Cardiac muscle cell (in vitro differentiated cells and primary cell): ENCODE results near the gene ZSCAN5A. TPM values are rescaled to one million over a fixed set of nuclear protein-coding genes. Genes with fewer than 3 reads are reported as not detected.
"Not testable (repeated sequence)": the region's sequence is repeated elsewhere in the genome, so short reads cannot be mapped to it uniquely, and the experiment has no call there.

Experiments
- DNase-seq, 2 donors: peaks; one replicate each; pipeline versions ENCODE4 v3.0.0 to v3.0.0-alpha.2; 2010 to 2017; ENCODE audit warnings: low read depth in 1 of 2, low spot score in 1 of 2
- H3K27ac ChIP-seq: fragments of 200-600 bp; sonication (generic); 2 replicates; pipeline ENCODE4 v1.5.1; 2016
- H3K27me3 ChIP-seq: fragments of 200-600 bp; sonication (generic); 2 replicates; pipeline ENCODE4 v1.6.0; 2016; ENCODE audit warnings: control low read depth
- H3K36me3 ChIP-seq: fragments of 200-600 bp; sonication (generic); 2 replicates; pipeline ENCODE4 v1.5.1; 2016; ENCODE audit warnings: control low read depth
- H3K4me1 ChIP-seq: fragments of 200-600 bp; sonication (generic); 2 replicates; pipeline ENCODE4 v1.8.1; 2017; ENCODE audit warnings: low read depth, mild to moderate bottlenecking, mixed run types
- H3K4me3 ChIP-seq: fragments of 200-600 bp; sonication (generic); 2 replicates; pipeline ENCODE4 v1.5.1; 2016; ENCODE audit warnings: mild to moderate bottlenecking
- H3K9me3 ChIP-seq: fragments of 200-600 bp; sonication (generic); 2 replicates; pipeline ENCODE4 v1.5.1; 2017; ENCODE audit warnings: low read depth, mild to moderate bottlenecking, control low read depth
- CTCF ChIP-seq: IDR thresholded peaks from 2 replicates; pipeline ENCODE4 v1.5.1; 2012; ENCODE audit warnings: low read depth, mild to moderate bottlenecking, low read length
- polyA plus RNA-seq: library from polyadenylated mRNA; unstranded; fragments of >200 nt; fragmentation: Nextera tagmentation; extraction: Ambion mirVana; gene quantifications from 2 replicates; pipeline ENCODE4 v1.2.1, GENCODE V29; 2016
- total RNA-seq: library from RNA; depleted of rRNA; stranded (reverse); fragments of >200 nt; gene quantifications from 2 replicates; pipeline ENCODE4 v1.2.3, GENCODE V29; 2016

The ZSCAN5A gene
- total and polyA plus RNA-seq, 2 experiments from 2014 or later, result 2.9 to 14.2 TPM

- DNase-seq, result no peak
- no peak for TF ChIP-seq CTCF
- H3K27ac ChIP-seq, result no peak overlapping the region
Measured at GRCh38 chr19:56177564-56178243, 136.9 kb downstream of the ZSCAN5A start.

GRCh38 chr19:56176881-56177280 lies 137.8 kb downstream of the ZSCAN5A start:
- Histone ChIP-seq H3K9me3 (no peaks in the 10 kb centered on the region), H3K27ac (no peak overlapping the region), H3K27me3 (no peaks in the 10 kb centered on the region), H3K4me3 (no peak overlapping the region), H3K4me1 (no peaks in the 10 kb centered on the region), H3K36me3 (no peaks in the 10 kb centered on the region)
- TF ChIP-seq CTCF, result no peak
- DNase-seq, result no peak

More at GRCh38 chr19:56177564-56178243, 136.9 kb downstream of the ZSCAN5A start:
- Histone ChIP-seq H3K4me3 (no peak overlapping the region), H3K36me3 (no peaks in the 10 kb centered on the region), H3K9me3 (no peaks in the 10 kb centered on the region), H3K4me1 (no peaks in the 10 kb centered on the region), H3K27me3 (no peaks in the 10 kb centered on the region)

GRCh38 chr19:56176310-56176709 lies 138.3 kb downstream of the ZSCAN5A start:
- H3K4me1 ChIP-seq, H3K9me3 ChIP-seq, H3K27ac ChIP-seq, H3K36me3 ChIP-seq, H3K27me3 ChIP-seq, H3K4me3 ChIP-seq, DNase-seq: not testable (repeated sequence)

DNA sequence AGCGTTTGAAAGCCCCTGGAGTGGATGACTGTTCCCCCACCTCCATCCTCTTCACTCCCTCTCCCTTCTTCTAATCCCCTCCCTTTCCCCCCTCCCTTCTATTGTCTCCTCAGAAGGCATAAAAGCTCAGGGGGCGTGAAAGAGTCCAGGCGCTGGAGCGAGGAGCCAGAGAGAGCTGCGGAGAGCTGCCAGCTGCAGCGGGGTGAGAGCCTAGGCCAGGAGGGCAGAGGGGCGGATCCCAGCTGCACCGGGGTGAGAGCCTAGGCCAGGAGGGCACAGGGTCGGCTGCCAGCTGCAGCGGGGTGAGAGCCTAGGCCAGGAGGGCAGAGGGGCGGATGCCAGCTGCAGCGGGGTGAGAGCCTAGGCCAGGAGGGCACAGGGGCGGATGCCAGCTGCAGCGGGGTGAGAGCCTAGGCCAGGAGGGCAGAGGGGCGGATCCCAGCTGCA lies 138.8 kb downstream of the ZSCAN5A start, which contains the start of gene GALP:
Gene GALP (plus strand): TSS at position 148 of the 447 bp plus-strand sequence. CDS start 1,101 bp downstream, outside the sequence.
- not testable (repeated sequence) for H3K36me3 ChIP-seq, H3K9me3 ChIP-seq, H3K4me3 ChIP-seq, H3K4me1 ChIP-seq, DNase-seq, H3K27ac ChIP-seq, H3K27me3 ChIP-seq

DNA sequence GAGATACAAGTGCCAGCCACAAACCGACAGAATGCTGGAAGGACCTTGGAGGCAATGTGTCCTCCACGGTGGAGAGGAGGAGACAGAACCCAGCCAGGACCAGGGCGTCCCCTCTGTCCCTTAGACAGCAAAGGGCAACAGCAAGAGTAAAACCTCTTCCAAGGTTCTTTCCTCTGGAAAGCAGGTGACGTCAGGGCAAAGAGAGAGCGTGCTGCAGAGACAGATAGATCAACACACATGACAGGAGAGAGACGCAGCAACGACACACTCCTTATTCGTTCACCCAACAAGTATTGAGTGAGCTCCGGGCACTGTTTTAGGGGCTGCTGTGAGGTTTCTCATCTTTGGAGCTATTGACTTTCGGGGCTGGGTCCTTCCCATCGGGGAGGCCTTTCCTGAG lies 140.1 kb downstream of the ZSCAN5A start:
- no peaks in the 10 kb centered on the region for H3K27me3 ChIP-seq
- no peak for TF ChIP-seq CTCF
- no peaks in the 10 kb centered on the region for H3K4me1 ChIP-seq
- no peaks in the 10 kb centered on the region for H3K36me3 ChIP-seq
- no peak for DNase-seq
- H3K9me3 ChIP-seq, result no peaks in the 10 kb centered on the region
- no peak overlapping the region for H3K4me3 ChIP-seq
- H3K27ac ChIP-seq, result no peak overlapping the region

GRCh38 chr19:56174086-56174485 lies 140.6 kb downstream of the ZSCAN5A start:
- Histone ChIP-seq H3K9me3 (no peaks in the 10 kb centered on the region), H3K4me3 (no peak overlapping the region), H3K4me1 (no peaks in the 10 kb centered on the region), H3K27ac (no peak overlapping the region), H3K27me3 (no peaks in the 10 kb centered on the region), H3K36me3 (no peaks in the 10 kb centered on the region)
- TF ChIP-seq CTCF, result no peak
- DNase-seq, result no peak

Other genes with a start within 250 kb of the ZSCAN5A start
- gene ZNF787, start 193.5 kb downstream of the ZSCAN5A start, total RNA-seq, result 43.0 and 45.5 TPM in 2 replicates
- 29.2 and 34.9 TPM in 2 replicates for gene ZNF787, start 193.5 kb downstream of the ZSCAN5A start, polyA plus RNA-seq
- gene ZNF444, start 173.6 kb downstream of the ZSCAN5A start, total RNA-seq, result 67.8 and 72.8 TPM in 2 replicates
- gene ZNF444, start 173.6 kb downstream of the ZSCAN5A start, polyA plus RNA-seq, result 71.8 and 88.4 TPM in 2 replicates
- gene GALP, start 138.8 kb downstream of the ZSCAN5A start, total RNA-seq, result 0.21 TPM in 1 of 2 replicates, not detected in the other
- not detected in 2 replicates for gene GALP, start 138.8 kb downstream of the ZSCAN5A start, polyA plus RNA-seq
- gene ZSCAN5B, start 117.1 kb downstream of the ZSCAN5A start, total RNA-seq, result not detected in 2 replicates
- gene ZSCAN5B, start 117.1 kb downstream of the ZSCAN5A start, polyA plus RNA-seq, result 0.29 TPM in 1 of 2 replicates, not detected in the other
- gene ZSCAN5C, start 112.6 kb downstream of the ZSCAN5A start, total RNA-seq, result not detected in 2 replicates
- gene ZSCAN5C, start 112.6 kb downstream of the ZSCAN5A start, polyA plus RNA-seq, result 0.20 TPM in 1 of 2 replicates, not detected in the other
- not detected in 2 replicates for gene EDDM13, start 42.1 kb downstream of the ZSCAN5A start, total RNA-seq
- 0.62 and 0.68 TPM in 2 replicates for gene EDDM13, start 42.1 kb downstream of the ZSCAN5A start, polyA plus RNA-seq
- 10.1 and 13.5 TPM in 2 replicates for gene ZNF582, start 78.7 kb upstream of the ZSCAN5A start, total RNA-seq
- gene ZNF582, start 78.7 kb upstream of the ZSCAN5A start, polyA plus RNA-seq, result 17.7 and 19.5 TPM in 2 replicates
- 3.6 and 26.7 TPM in 2 replicates for gene ZNF583, start 89.5 kb upstream of the ZSCAN5A start, total RNA-seq
- gene ZNF583, start 89.5 kb upstream of the ZSCAN5A start, polyA plus RNA-seq, result 7.4 and 18.4 TPM in 2 replicates
- 3.5 and 6.5 TPM in 2 replicates for gene ZNF667, start 162.5 kb upstream of the ZSCAN5A start, total RNA-seq
- gene ZNF667, start 162.5 kb upstream of the ZSCAN5A start, polyA plus RNA-seq, result 9.3 and 12.9 TPM in 2 replicates
- gene ZNF471, start 193.0 kb upstream of the ZSCAN5A start, total RNA-seq, result 1.7 and 2.8 TPM in 2 replicates
- 0.83 and 4.1 TPM in 2 replicates for gene ZNF471, start 193.0 kb upstream of the ZSCAN5A start, polyA plus RNA-seq
- gene ZFP28, start 224.1 kb upstream of the ZSCAN5A start, total RNA-seq, result 4.8 and 5.1 TPM in 2 replicates
- gene ZFP28, start 224.1 kb upstream of the ZSCAN5A start, polyA plus RNA-seq, result 5.4 and 6.3 TPM in 2 replicates